MM.1S (cell line): Measurements from ENCODE around the gene LACRT.

ENCODE experiments used
- DNase-seq: peaks from one replicate; pipeline ENCODE4 v3.0.0-alpha.2; 2015
- H2AFZ ChIP-seq: fragments of 300-600 bp; sonication (generic); 2 replicates; pipeline ENCODE4 v1.6.0; 2016; ENCODE audit warnings: antibody characterized with exemption, low read length
- H3F3A ChIP-seq: fragments of 300-600 bp; sonication (generic); 2 replicates; pipeline ENCODE4 v1.6.1; 2016; ENCODE audit warnings: mild to moderate bottlenecking, antibody characterized with exemption, low read length, moderate library complexity, mixed read lengths; ENCODE audit not compliant: insufficient read depth
- H3K27ac ChIP-seq: fragments of 300-600 bp; sonication (generic); 2 replicates; pipeline ENCODE4 v1.5.1; 2016; ENCODE audit warnings: mild to moderate bottlenecking, low read length
- H3K27me3 ChIP-seq: fragments of 300-600 bp; sonication (generic); replicated peaks from 2 replicates; pipeline ENCODE4 v1.6.0; 2016; ENCODE audit warnings: low read length; ENCODE audit not compliant: insufficient read depth
- H3K36me3 ChIP-seq: fragments of 300-600 bp; sonication (generic); replicated peaks from 2 replicates; pipeline ENCODE4 v1.6.1; 2016; ENCODE audit warnings: mild to moderate bottlenecking, low read length, mixed read lengths; ENCODE audit not compliant: insufficient read depth
- H3K4me1 ChIP-seq: fragments of 300-600 bp; sonication (generic); 2 replicates; pipeline ENCODE4 v1.6.1; 2016; ENCODE audit warnings: low read length, mixed read lengths
- H3K4me2 ChIP-seq: fragments of 300-600 bp; sonication (generic); 2 replicates; pipeline ENCODE4 v1.6.0; 2016; ENCODE audit warnings: low read depth, low read length
- H3K4me3 ChIP-seq: fragments of 300-600 bp; sonication (generic); 2 replicates; pipeline ENCODE4 v1.5.1; 2016; ENCODE audit warnings: low read length, mixed read lengths
- H3K79me2 ChIP-seq: fragments of 300-600 bp; sonication (generic); 2 replicates; pipeline ENCODE4 v1.6.1; 2016; ENCODE audit warnings: mixed run types, low read length, mixed read lengths
- H3K9ac ChIP-seq: fragments of 300-600 bp; sonication (generic); 2 replicates; pipeline ENCODE4 v1.6.1; 2016; ENCODE audit warnings: low read length, mixed read lengths
- H3K9me2 ChIP-seq: fragments of 300-600 bp; sonication (generic); replicated peaks from 2 replicates; pipeline ENCODE4 v1.6.1; 2016; ENCODE audit warnings: mild to moderate bottlenecking, low read length, mixed read lengths; ENCODE audit not compliant: insufficient read depth
- H3K9me3 ChIP-seq: fragments of 300-600 bp; sonication (generic); replicated peaks from 2 replicates; pipeline ENCODE4 v1.6.1; 2016; ENCODE audit warnings: mild to moderate bottlenecking, low read length, mixed read lengths; ENCODE audit not compliant: insufficient read depth
- H4K20me1 ChIP-seq: fragments of 300-600 bp; sonication (generic); 2 replicates; pipeline ENCODE4 v1.6.1; 2016; ENCODE audit warnings: mild to moderate bottlenecking, low read length, moderate library complexity, mixed read lengths; ENCODE audit not compliant: insufficient read depth
- CTCF ChIP-seq: fragments of 300-600 bp; sonication (generic); IDR thresholded peaks from 2 replicates; pipeline ENCODE4 v1.5.1; 2016; ENCODE audit warnings: antibody characterized with exemption, low read length, mixed read lengths
- EZH2 ChIP-seq: fragments of 300-600 bp; sonication (generic); optimal IDR thresholded peaks from 2 replicates; pipeline ENCODE3; 2017; ENCODE audit warnings: low read depth, mild to moderate bottlenecking, antibody characterized with exemption, low read length, mixed read lengths
- EZH2phosphoT487 ChIP-seq: fragments of 300-600 bp; sonication (generic); IDR thresholded peaks from 2 replicates; pipeline ENCODE4 v1.6.1; 2018; ENCODE audit warnings: antibody characterized with exemption, low read length

Gene LACRT

GRCh38 chr12:54611715-54612149 lies 23.0 kb downstream of the LACRT start:
- H3K27me3 ChIP-seq = no peaks in the 10 kb centered on the region
- no peak overlapping the region for H3K9ac ChIP-seq
- no peaks in the 10 kb centered on the region for H3K79me2 ChIP-seq
- no peaks in the 10 kb centered on the region for H3K9me3 ChIP-seq
- no peak for TF ChIP-seq EZH2phosphoT487
- no peak for TF ChIP-seq CTCF
- TF ChIP-seq EZH2 = no peak
- H3K36me3 ChIP-seq = no peaks in the 10 kb centered on the region
- no peaks in the 10 kb centered on the region for H3K9me2 ChIP-seq
- no peaks in the 10 kb centered on the region for H3K4me1 ChIP-seq
- H3K4me3 ChIP-seq = no peak overlapping the region
- H4K20me1 ChIP-seq = no peaks in the 10 kb centered on the region
- H3K27ac ChIP-seq = no peak overlapping the region
- H2AFZ ChIP-seq = no peak overlapping the region
- no peaks in the 10 kb centered on the region for H3F3A ChIP-seq
- no peak overlapping the region for H3K4me2 ChIP-seq
- no peak for DNase-seq

DNA sequence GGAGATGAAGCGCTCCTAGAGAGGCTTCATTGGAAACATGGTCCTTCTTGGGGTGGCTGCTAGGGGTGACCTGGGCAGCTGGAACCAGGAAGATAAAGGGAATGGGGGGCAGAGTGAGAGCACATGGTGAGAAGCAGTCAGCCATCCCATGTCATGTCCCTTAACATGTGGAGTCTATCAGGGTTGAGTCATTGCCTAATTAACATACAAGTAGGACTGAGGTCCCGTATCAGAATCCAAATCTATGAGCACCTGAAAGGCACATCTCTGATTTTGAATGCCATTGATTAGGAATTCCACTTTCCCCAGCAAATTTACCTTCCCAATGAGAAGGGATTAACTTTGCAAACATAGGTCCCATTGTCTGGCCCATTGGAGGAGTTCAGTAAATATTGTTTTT lies 25.9 kb downstream of the LACRT start:
- Histone ChIP-seq H3K27ac (no peak overlapping the region), H3K9me2 (no peaks in the 10 kb centered on the region), H3K9ac (no peak overlapping the region), H3K4me1 (no peaks in the 10 kb centered on the region), H3K4me2 (no peak overlapping the region), H3K9me3 (no peaks in the 10 kb centered on the region), H3K79me2 (no peaks in the 10 kb centered on the region), H3K36me3 (no peaks in the 10 kb centered on the region), H3K4me3 (no peak overlapping the region), H3K27me3 (no peaks in the 10 kb centered on the region), H4K20me1 (no peaks in the 10 kb centered on the region), H2AFZ (no peak overlapping the region), H3F3A (no peaks in the 10 kb centered on the region)
- no peak for DNase-seq
- TF ChIP-seq CTCF (no peak), EZH2 (no peak)

GRCh38 chr12:54608156-54608555 lies 26.5 kb downstream of the LACRT start:
- Histone ChIP-seq H3K27me3 (no peaks in the 10 kb centered on the region), H3F3A (no peaks in the 10 kb centered on the region), H3K79me2 (no peaks in the 10 kb centered on the region), H2AFZ (no peak overlapping the region), H3K4me1 (no peaks in the 10 kb centered on the region), H3K9ac (no peak overlapping the region), H3K27ac (no peak overlapping the region), H4K20me1 (no peaks in the 10 kb centered on the region), H3K9me3 (no peaks in the 10 kb centered on the region), H3K4me3 (no peak overlapping the region), H3K4me2 (no peak overlapping the region), H3K36me3 (no peaks in the 10 kb centered on the region), H3K9me2 (no peaks in the 10 kb centered on the region)
- no peak for DNase-seq
- TF ChIP-seq EZH2 (no peak), EZH2phosphoT487 (no peak), CTCF (no peak)
